Kasumi-1 (cell line): ENCODE measurements around the gene OR1M1.
"Not testable (repeated sequence)": the region's sequence is repeated elsewhere in the genome, so short reads cannot be mapped to it uniquely, and the experiment has no call there.

Experiments
- DNase-seq, 2 experiments: peaks; one replicate each; lab custom pipeline; 2025; lab: John Stamatoyannopoulos, UW

OR1M1 gene

GRCh38 chr19:9086761-9087160 is at the start of gene OR1M1:
Gene OR1M1 (plus strand): TSS chr19:9087061. CDS start chr19:9093245, 6,184 bp downstream.
- DNase-seq, result no peak

GRCh38 chr19:9037400-9038062 is 49.3 kb upstream of the OR1M1 start:
- no peak for DNase-seq

- no peak for DNase-seq
These were observed 47.1 kb upstream of the OR1M1 start for GRCh38 chr19:9039728-9040127.

DNA sequence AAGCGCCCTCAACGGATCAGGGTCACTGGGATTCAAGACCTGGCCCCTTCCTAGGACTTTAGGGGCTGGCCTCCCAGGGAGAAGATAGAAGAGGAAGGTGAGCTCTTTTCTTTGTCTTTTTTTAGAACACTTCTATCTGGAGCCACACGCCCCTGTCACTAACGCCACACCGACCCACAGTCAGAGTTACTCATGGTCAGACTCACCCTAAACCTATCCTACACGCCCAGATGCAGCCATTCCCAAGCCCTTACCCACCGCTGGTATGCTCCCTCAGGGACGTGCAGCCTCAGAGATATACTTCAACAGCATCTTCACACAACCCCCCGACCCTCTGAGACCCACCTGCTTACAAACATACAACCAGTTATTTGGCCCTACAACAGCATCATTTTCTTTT is 46.7 kb upstream of the OR1M1 start:
- DNase-seq, result no peak

GRCh38 chr19:9041023-9041422 is 45.8 kb upstream of the OR1M1 start:
- DNase-seq, result no peak

- DNase-seq, result no peak
These were observed 43.3 kb upstream of the OR1M1 start for GRCh38 chr19:9043524-9043923.

DNA sequence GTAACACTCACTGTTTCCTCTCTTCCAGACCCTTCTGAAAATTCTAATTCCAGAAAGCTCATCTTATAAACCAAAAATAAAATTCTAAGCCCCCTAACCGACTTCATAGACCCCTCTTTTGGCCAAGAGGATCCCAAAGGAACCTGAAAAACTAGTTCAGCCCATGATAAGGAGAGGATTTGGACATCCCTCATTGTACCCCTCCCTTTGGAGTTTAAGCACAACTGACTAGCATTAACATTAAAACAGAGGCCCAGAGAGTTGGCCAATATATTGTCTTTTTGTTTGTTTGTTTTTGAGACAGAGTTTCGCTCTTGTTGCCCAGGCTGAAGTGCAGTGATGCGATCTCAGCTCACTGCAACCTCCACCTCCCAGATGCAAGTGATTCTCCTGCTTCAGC is 42.4 kb upstream of the OR1M1 start:
- DNase-seq, result no peak

- no peak for DNase-seq
These were observed 40.2 kb upstream of the OR1M1 start for GRCh38 chr19:9046694-9047093.

GRCh38 chr19:9052894-9053293 is 34.0 kb upstream of the OR1M1 start:
- DNase-seq, result no peak

- DNase-seq, result peak in 1 of 2 experiments; percentile 7
These were observed 33.2 kb upstream of the OR1M1 start for GRCh38 chr19:9053674-9054073.

- DNase-seq, result no peak
These were observed 32.7 kb upstream of the OR1M1 start for GRCh38 chr19:9054207-9054606.

DNA sequence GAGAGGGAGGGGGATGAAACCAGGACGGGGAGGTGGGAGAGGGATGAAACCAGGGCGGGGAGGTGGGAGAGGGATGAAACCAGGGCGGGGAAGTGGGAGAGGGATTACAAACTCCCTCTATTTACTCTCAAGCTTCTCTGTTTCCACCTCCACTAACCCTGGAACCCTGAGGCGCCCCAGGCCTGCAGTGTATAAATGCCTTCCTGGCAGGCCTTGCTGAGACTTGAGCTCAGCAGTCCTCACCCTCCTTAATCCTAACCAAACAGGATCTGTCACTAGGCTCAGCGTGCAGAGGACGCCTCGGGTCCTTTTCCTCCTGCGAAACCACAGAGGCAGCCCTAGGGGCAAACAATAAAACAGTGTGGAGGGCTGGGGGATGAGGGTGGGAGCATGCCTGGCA is 32.1 kb upstream of the OR1M1 start:
- peak in 1 of 2 experiments; percentile 7 for DNase-seq

DNA sequence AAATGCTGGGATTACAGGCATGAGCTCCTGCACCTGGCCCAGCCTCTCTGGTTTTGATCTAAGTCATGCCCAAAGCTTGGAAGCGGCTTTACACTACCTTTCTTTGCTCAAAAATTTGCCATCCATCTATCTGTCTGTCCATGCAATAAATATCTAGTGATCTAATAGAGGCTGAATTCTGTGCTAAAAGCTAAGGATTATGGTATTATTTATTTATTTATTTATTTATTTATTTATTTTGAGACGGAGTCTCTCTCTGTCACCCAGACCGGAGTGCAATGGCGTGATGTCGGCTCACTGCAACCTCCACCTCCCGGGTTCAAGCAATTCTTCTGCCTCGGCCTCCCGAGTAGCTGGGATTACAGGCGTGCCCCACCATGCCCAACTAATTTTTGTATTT is 30.7 kb upstream of the OR1M1 start:
- not testable (repeated sequence) for DNase-seq

DNA sequence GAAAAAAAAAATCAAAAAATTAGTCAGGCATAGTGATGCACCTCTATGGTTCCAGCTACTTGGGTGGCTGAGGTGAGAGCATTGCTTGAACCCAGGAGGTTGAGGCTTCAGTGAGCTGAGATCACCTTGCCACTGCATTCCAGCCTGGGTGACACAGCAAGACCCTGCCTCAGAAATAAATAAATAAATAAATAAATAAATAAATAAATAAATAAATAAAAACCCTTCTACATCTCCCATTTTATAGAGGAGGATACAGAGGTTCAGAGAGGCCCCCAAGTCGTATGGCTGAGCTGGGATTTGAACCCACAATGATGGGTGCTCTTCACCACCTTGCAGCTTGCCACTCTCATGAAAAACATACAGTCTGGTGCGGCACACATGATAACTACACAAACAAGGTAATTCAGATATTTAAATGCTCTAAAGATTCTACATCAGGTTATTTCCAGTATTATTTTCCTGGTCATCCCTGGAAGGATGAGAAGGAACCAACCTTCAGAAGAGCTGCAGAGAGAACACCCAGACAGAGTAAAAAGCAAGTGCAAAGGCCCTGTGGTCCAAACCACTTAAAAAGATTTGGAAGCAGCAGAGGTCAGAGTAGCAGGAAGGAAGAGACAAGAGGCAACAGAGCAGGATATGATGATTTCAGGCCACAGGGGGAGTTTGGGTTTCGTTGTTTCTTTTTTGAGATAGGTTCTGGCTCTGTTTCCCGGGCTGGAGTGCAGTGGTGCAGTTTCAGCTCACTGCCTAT is 29.2 kb upstream of the OR1M1 start:
- no peak for DNase-seq

GRCh38 chr19:9058905-9059667 is 27.8 kb upstream of the OR1M1 start:
- no peak for DNase-seq

DNA sequence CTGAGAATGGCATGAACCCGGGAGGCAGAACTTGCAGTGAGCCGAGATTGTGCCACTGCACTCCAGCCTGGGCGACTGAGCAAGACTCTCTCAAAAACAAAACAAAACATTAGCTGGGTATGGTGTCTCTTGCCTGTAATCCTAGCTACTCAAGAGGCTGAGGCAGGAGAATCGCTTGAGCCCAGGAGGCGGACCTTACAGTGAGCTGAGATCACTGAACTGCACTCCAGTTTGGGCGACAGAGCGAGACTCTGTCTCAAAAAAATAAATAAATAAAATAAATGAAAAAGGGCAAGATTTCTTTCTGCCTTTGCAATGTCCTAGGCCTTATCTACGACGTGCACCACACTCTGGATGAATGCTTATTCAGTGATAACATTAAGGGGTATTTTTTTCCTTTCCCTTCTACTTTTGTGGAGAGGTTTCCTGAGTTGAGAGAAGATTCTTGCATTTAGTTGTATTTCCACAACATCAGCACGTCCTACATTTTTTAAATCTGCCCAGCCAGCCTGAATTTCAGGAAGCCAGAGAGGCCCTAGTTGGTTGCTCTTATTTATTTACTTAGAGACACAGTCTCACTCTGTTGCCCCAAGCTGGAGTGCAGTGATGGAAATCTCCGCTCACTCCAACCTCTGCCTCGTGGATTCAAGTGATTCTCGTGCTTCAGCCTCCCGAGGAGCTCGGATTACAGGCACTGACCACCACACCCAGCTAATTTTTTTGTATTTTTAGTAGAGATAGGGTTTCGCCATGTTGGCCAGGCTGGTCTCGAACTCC is 26.1 kb upstream of the OR1M1 start:
- no peak for DNase-seq

GRCh38 chr19:9061879-9062278 is 25.0 kb upstream of the OR1M1 start:
- DNase-seq, result no peak

GRCh38 chr19:9065457-9066014 is 21.3 kb upstream of the OR1M1 start:
- no peak for DNase-seq

DNA sequence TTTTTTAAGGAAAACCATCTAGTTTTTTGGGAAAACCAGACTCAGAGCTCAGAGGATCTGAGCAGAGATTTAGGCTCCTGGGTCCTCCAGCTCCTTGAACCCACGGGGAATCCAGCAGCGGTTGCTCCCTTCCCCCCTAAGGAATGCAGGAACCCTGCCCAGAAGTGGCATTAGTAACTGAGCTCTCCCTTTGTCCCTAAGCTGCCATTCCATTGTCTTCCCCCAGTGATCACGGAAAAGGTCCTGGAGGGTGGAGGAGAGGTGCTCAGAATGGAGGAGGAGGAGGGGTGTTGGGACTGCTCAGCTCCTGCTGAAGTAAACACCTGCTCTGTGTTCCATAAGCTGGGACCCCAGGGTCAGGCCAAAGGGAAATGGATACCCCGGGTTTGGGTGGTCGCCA is 16.8 kb upstream of the OR1M1 start:
- no peak for DNase-seq

DNA sequence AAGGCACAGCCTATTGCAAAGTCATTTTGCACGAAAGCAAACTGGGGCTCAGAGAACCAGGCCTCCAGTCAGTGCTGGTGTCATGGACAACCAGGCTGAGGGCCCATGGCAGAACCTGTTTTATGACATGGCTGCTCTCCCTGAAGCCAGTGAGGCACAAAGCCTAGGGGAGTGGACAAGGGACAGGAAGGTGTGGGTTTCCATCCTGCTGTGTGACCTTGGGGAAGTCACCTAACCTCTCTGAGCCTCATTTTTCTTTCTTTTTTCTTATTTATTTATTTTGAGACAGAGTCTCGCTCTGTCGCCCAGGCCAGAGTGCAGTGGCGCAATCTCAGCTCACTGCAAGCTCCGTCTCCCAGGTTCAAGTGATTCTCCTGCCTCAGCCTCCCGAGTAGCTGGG is 15.1 kb upstream of the OR1M1 start:
- DNase-seq, result not testable (repeated sequence)

DNA sequence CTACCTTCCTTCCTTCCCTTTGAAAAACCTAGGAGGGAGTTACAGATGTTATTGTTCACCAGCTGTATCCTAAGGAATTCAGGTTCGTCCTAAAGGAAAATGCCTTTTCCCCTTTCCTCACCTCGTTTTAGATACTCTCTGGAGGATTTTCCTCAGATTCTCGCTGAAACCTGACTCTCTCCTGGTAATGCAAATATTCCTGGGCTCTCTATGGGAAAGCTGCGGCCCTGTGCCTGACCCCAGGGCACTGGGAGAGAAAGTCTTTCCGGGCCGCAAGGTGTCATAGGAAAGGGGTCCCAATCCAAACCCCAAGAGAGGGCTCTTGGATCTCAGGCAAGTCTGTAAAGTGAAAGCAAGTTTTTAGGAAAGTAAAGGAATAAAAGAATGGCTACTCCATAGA is 13.1 kb upstream of the OR1M1 start:
- DNase-seq, result no peak
